Stimulated activated CD8-positive, alpha-beta memory T cell treated with anti-CD3 and anti-CD28 coated beads, Interleukin-15, amount 100 ng/mL, for 4 hours (primary cell): ENCODE results near the gene TBX15.
"Not testable (repeated sequence)": the region's sequence is repeated elsewhere in the genome, so short reads cannot be mapped to it uniquely, and the experiment has no call there.

Experiments
- DNase-seq, 2 donors: peaks; one replicate each; pipeline ENCODE4 v3.0.0-alpha.2; 2020; ENCODE audit warnings: low read depth in 2 of 2

Gene TBX15

GRCh38 chr1:118926261-118926660, 61.9 kb downstream of the TBX15 start:
- DNase-seq, result no peak

DNA sequence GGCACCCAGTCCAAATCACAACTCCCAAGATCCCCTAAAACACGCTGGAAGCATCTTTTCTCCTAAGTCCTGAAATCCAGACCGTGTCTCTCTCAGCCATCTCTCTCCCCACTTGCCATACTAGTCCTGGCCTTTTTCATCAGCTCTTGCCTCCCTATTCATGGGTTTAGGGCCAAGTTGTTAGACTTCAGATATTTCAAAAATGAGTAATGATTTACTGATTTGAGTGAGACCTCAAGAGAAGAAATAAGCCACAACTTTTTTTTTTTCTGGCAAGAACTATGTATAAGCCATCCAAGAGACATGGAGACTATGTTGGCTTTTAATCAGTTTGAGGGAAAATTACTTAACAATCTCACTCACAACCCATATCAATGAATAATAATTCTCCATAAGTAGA, 62.5 kb downstream of the TBX15 start:
- DNase-seq, result no peak

- DNase-seq, result no peak
Measured at GRCh38 chr1:118923319-118923718, 64.8 kb downstream of the TBX15 start.

DNA sequence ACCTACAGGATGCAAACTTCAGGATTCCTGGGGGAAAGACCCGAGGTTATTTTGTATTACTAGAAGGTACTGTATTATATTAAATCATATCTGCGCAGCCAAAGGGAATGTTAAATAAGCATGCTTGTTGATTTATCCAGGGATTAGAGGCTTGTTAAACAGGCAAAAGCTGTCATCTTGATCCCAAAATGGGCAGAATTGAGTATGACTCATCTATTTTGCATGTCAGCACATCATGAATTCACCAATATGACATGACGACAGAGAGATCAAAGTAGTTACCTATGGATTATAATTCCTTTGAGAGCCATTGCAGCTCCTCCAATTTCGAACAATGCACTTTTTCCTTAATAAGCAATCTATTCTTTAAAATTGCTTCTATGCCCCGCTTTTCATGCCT, 66.1 kb downstream of the TBX15 start:
- DNase-seq, result no peak

DNA sequence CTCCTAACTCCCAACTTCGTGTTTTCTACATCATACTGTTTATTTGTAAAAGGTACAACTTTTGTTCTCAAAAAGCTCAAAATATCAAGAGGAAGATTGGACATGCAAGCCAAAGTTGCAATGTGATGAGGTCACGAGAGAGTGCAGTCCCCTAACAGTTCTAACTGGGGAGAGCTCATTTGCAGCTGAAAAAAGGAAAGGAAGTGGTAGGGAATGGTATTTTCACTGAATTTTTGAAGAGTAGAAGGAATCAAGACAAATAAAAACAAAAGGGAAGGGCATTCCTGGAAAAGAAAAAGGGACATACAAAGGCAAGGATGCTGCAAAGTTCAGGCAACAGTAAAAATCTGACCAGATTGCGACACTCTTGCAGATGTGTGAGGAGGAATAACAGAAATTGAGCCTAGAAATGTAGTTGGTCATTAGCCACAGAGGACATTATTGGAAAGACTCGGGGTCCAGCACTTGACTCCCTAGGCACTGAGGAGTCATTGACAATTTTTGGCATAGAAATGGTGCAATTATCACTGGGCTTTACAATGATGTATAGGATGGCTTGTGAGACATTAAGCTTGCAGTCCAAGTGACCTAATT, 67.9 kb downstream of the TBX15 start:
- no peak for DNase-seq

DNA sequence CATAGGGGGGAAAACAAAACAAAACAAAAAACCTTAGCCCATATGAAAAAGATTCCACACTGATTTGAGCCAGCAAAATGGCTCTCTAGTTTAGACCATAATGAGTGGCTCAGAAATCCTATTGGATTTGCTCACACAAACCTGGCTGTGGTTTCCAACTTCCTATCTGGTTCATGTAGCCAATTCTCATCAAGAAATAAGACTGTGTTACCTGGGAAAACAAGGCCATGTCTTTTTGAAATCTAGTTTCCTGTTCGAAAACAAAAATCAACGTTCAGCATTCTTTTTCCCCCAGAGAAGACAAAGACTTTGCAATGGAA, 69.2 kb downstream of the TBX15 start:
- no peak for DNase-seq

GRCh38 chr1:118918230-118918939, 69.8 kb downstream of the TBX15 start:
- DNase-seq, result no peak

DNA sequence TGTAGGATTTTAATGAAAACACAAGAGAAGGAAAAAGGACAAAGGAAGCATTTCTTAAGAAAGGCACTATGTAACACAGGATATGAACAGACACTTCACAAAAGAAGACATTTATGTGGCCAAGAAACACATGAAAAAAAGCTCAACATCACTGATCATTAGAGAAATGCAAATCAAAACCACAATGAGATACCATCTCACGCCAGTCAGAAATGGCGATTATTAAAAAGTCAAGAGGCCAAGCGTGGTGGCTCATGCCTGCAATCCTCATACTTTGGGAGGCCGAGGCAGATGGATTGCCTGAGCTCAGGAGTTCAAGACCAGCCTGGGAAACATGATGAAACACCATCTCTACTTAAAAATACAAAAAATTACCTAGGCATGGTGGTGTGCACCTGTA, 71.8 kb downstream of the TBX15 start:
- not testable (repeated sequence) for DNase-seq

GRCh38 chr1:118914379-118915161, 73.6 kb downstream of the TBX15 start:
- no peak for DNase-seq

DNA sequence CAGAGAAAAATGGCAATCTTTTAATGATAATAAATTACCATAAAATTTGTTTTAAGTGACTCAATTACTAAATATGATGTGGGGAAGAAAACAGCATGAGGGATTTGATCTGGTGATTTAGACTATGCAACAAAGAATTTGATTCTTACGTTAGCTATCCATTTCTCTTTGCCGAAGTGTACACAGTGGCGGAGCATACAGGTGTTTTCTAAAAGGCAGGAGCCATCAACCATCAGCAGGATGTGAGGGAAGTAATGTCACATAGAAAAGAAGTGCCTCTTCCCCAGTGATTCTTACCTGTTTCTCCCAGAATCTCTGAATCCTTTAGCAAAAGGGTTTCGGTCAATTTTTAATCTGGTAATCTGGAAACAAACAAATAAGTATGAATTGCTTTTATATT, 74.3 kb downstream of the TBX15 start:
- DNase-seq, result no peak

- no peak for DNase-seq
Measured at GRCh38 chr1:118912574-118912973, 75.6 kb downstream of the TBX15 start.

- DNase-seq, result no peak
Measured at GRCh38 chr1:118911571-118911970, 76.6 kb downstream of the TBX15 start.

DNA sequence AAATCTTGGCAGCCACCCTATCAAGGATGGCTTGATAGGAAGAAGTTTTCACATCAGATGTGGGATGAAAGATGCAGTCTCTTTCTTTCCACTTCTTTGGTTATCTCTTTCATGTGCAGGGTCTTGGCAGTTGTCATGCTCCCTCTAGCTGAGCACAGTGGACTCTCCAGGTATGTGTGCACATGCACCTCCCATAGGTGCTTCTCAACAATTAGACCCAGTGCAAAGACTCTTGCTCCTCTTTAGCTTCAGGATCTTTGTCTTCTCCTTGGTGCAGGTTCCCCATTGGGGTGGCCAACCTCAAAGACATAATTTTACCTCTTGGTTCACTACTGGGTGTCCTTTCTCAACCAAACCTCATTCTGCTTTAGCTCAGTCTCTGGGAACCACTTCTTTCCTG, 80.7 kb downstream of the TBX15 start:
- no peak for DNase-seq

DNA sequence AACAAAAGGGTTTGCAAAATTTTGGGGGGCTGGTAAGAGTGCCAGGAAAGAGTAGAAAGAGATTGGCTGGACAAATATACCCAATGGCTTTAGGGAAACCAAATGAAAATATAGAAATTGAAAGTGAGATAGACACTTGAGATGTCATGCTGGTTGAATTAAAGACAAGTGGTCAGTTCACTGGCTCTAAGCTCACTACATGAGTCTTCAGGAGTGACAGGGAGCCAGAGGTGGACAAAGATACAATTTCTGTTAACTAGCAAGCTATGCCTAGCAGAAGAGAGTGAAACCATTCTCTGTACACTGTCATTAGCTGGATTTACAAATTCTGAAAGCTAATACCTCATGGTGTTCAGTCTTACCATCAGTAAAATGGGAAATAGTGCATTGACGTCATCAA, 82.5 kb downstream of the TBX15 start:
- no peak for DNase-seq

DNA sequence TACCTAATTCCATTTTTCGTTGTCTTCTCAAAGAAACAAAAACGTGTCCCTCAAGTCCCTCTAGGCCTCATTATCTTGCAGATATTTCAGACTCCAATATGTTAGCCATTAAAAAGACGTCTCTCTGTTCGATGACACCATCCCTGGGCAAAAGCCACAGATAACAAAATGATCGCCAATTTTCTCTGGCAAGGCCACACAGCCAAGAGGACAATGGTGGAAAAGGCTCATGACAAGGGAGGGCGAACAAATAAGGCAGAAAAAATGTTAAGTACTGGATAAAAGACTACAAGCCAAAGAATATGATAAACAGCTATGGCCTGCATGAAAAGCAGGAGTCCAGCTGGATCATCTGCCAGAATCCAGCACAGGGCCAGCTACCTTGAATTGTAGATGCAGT, 82.9 kb downstream of the TBX15 start:
- no peak for DNase-seq

GRCh38 chr1:118902711-118903191, 85.4 kb downstream of the TBX15 start:
- DNase-seq, result no peak

GRCh38 chr1:118902299-118902698, 85.8 kb downstream of the TBX15 start:
- DNase-seq, result no peak

DNA sequence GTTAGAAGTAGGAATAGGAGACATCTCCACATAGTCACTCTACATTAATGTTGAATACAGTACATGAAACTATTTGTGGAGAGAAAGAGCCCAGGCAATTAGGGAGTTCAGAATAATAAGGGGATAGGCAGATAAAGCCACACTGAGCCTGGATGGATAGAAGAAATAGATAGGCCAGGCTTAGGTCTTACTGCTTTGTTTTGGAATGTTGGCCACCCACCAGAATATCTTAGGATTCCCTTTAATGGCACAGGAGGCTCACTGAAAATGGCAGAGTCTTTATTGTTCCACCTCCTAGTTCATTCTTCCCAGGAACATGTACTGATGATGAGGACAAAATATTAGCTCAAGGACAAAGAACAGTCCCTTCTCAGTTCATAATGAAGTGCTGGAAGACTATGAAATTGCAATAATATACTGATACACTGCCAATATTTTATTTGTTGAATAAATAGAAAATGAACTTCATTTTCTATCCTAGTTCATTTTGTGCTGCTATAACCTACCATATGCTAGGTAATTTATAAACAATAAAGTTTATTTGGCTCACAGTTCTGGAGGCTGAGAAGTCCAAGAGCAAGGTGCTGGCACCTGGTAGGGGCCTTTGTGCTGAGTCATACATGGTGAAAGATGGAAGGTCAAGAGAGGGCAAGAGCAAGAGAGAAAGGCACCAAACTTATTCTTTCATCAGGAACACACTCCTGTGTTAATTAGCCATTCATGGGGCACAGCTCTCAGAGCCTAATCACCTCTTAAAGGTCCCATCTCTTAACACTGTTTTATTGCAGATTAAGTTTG, 87.3 kb downstream of the TBX15 start:
- DNase-seq, result no peak

DNA sequence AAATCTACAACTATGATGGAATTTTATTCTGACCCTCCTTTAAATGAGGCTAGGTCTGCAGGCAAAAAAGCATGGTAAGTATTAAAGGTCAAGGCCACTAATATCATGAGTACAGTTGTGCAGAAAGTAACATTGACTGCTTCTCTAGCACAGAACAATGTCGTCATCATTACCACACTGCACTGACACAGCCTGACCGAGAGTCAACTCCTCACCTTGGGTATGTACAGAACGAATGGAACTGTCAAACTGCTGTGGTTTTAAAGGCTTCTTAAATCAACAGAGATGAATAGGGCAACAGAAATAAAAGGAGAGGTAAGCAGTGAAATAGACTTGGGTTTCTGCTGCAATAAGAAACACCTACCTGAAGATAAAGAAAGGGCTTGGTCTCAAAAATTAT, 88.8 kb downstream of the TBX15 start:
- no peak for DNase-seq

- no peak for DNase-seq
Measured at GRCh38 chr1:118898712-118899111, 89.4 kb downstream of the TBX15 start.

DNA sequence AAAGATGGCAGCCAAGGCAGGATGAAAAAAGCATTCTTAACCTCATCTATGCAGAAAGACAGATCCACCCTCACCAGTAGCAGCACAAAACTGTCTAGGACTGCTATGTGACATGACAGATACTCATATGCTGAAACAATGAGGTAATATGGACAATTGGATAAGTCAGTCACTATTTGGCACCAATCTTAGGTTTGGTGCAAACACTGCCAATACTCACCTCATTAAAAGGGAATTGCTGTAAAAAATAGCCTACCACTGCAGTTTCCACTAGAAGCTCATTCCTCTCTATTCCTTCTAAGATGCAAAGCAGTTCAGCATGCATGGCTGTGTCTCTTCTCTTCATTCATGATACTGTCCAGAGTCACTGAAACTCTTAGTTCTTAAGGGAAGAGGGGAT, 91.7 kb downstream of the TBX15 start:
- DNase-seq, result no peak

GRCh38 chr1:118894836-118895235, 93.3 kb downstream of the TBX15 start:
- DNase-seq, result no peak
